Mucosa of stomach (tissue), 1 donor: ENCODE data around the gene SPATA12.

ENCODE experiments used
- H3K27me3 ChIP-seq: one replicate; pipeline ENCODE4 v1.7.0; 2013; ENCODE audit warnings: mild to moderate bottlenecking, low read length; ENCODE audit not compliant: control insufficient read depth, insufficient read depth
- H3K36me3 ChIP-seq: one replicate; pipeline ENCODE4 v1.7.0; 2013; ENCODE audit warnings: low read length; ENCODE audit not compliant: control insufficient read depth, insufficient read depth
- H3K4me1 ChIP-seq: one replicate; pipeline ENCODE4 v1.7.0; 2013; ENCODE audit warnings: mild to moderate bottlenecking, low read length; ENCODE audit not compliant: control insufficient read depth, insufficient read depth
- H3K4me3 ChIP-seq: one replicate; pipeline ENCODE4 v1.7.0; 2013; ENCODE audit warnings: low read length
- H3K9ac ChIP-seq: one replicate; pipeline ENCODE4 v1.7.0; 2013; ENCODE audit warnings: mild to moderate bottlenecking, low read length, moderate library complexity
- H3K9me3 ChIP-seq: one replicate; pipeline ENCODE4 v1.7.0; 2013; ENCODE audit warnings: mild to moderate bottlenecking, low read length, moderate library complexity; ENCODE audit not compliant: control insufficient read depth
- donor health status: Pancreatic carcinoma.

The SPATA12 gene, protein sequence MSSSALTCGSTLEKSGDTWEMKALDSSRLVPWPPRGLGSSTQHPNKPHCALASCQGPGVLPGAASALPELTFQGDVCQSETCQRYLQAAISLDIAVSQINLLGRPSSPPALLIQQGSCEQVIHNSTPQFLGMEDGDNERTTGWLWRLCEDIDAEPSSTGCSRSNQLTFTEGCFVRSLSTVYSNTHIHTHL

DNA sequence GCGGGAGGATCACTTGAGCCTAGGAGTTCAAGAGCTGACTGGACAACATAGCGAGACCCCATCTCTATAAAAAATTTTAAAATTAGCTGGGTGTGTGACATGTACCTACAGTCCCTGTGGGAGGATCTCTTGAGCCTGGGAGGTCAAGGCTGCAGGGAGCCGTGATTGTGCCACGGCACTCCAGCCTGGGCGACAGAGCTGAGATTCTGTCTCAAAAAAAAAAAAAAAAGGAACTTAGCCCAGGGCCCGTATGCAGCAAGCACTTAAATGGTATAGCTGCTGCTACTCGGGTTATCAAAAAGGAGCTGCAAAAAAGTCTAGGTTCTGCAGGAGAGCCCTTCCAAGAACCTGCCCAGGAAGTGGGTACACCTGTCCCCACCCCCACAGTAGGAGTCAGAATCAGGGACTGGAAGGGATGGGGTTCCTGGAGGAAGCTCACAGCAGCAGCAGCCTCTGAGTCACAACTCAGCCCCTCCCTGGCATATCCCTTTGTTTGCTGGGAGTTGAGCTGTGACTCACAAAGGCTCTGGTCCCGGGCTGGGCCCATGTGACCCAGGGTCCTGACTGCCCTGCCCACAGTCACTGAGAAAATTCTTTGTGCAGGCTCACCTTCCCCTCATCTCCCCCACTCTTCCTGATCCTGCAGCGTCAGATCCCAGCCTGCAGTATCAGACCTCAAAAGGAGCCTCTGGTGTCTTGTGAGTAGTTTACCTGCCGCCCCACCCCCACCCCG lies at the start of gene SPATA12:
Gene SPATA12, plus strand, starts transcription at position 576 of the 733 bp plus-strand sequence. CDS start 13,031 bp downstream, outside the sequence.
- peaks cover 31% of the 10 kb centered on the region for H3K4me1 ChIP-seq
- H3K9ac ChIP-seq: peak within 1 kb of the TSS; percentile 50
- H3K27me3 ChIP-seq: no peaks in the 10 kb centered on the region
- H3K4me3 ChIP-seq: no peak within 1 kb of the TSS
- H3K9me3 ChIP-seq: no peaks in the 10 kb centered on the region
- H3K36me3 ChIP-seq: no peaks in the 10 kb centered on the region

DNA sequence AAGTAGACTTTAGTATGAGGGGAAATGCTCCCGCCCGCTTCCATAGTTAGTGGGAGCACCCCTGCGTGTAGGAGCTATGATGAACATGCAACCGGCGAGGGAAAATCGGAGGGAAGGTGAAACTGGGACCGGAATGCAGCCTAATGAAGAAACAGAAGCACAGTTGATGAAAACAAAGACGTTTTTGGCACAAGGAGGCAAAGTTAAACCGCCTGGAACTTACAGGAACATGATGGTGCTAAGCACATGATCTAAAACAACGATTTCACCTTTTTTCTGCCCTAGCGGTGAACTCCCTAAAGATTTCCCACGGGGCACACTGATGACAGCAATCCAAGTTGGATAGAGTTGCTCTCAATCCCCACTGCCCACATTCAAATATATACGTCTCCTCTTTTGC lies 49.4 kb upstream of the SPATA12 start:
- Histone ChIP-seq H3K9me3 (no peaks in the 10 kb centered on the region), H3K36me3 (no peaks in the 10 kb centered on the region), H3K4me3 (no peak overlapping the region), H3K4me1 (peaks cover 37% of the 10 kb centered on the region), H3K9ac (no peak overlapping the region), H3K27me3 (no peaks in the 10 kb centered on the region)

DNA sequence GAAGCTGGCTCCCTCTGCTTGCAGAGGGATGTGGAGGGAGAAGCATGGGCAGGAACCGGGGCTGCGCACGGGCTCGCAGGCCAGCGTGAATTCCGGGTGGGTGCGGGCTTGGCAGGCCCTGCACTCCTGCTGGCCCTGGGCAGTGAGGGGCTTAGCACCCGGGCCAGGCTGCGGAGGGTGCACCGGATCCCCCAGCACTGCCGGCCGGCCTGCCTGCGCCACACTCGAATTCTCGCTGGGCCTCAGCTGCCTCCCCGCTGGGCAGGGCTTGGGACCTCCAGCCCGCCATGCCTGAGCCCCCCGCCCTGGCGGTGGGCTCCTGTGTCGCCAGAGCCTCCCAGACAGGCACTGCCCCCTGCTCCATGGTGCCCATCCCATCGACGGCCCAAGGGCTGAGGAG lies 47.6 kb upstream of the SPATA12 start:
- no peaks in the 10 kb centered on the region for H3K9me3 ChIP-seq
- no peaks in the 10 kb centered on the region for H3K27me3 ChIP-seq
- peaks cover 20% of the 10 kb centered on the region for H3K4me1 ChIP-seq
- H3K9ac ChIP-seq: no peak overlapping the region
- H3K36me3 ChIP-seq: no peaks in the 10 kb centered on the region
- no peak overlapping the region for H3K4me3 ChIP-seq

DNA sequence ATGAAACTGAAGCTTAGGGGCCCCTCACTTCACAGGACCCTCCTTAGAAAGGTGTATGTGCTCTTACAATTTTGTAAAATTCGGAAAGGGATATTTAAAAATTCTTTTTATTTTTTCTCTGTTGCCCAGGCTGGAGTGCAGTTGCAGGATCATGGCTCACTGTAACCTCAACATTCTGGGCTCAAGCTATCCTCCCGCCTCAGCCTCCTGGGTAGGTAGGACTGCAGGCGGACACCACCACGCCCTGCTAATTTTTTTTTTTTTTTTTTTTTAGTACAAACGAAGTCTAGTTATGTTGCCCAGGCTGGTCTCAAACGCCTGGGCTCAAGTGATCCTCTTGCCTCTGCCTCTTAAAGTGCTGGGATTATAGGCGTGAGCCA lies 45.1 kb upstream of the SPATA12 start:
- H3K4me3 ChIP-seq: no peak overlapping the region
- peaks cover 9% of the 10 kb centered on the region for H3K4me1 ChIP-seq
- peak overlapping the region; percentile 8 for H3K9ac ChIP-seq
- H3K27me3 ChIP-seq: no peaks in the 10 kb centered on the region
- no peaks in the 10 kb centered on the region for H3K9me3 ChIP-seq
- no peaks in the 10 kb centered on the region for H3K36me3 ChIP-seq

DNA sequence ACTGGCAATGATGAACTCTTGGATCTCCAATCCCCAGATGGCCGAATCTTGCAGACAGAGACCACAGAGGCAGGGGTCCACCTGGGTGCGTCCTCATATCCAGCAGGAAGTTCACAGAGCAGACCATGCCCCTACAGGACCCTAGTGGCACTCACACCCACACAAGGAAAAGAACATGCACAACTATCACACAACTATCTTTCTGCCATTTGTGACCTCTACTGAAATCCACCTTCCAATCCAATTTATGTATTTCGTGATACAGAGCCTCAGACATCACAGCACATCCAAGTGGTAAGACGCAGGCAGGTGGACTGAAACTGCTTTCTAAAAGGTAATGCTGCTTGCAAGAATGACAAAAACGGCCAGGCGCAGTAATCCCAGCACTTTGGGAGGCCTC lies 44.6 kb upstream of the SPATA12 start:
- Histone ChIP-seq H3K36me3 (no peaks in the 10 kb centered on the region), H3K4me1 (peaks cover 9% of the 10 kb centered on the region), H3K9me3 (no peaks in the 10 kb centered on the region), H3K9ac (no peak overlapping the region), H3K27me3 (no peaks in the 10 kb centered on the region), H3K4me3 (no peak overlapping the region)

DNA sequence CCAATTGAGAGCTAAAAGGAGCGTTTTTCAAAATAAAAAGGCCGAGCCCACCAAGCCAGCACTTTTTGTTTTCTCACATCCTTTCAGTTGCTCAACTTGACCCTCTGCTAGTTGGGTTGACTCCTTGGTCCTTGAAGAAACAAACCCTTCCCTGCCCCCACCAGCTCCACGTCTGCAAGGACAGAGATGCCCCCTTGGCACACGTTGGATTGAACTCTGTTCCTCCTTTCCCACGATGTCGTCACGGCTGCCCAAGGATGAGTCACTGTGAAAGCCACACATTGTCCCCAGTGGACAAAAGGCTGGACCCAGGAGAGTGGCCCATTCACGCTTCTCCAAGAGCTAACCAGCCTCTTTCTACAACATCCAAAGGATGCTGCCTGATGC lies 43.0 kb upstream of the SPATA12 start:
- Histone ChIP-seq H3K36me3 (no peaks in the 10 kb centered on the region), H3K9ac (no peak overlapping the region), H3K27me3 (no peaks in the 10 kb centered on the region), H3K4me1 (peaks cover 9% of the 10 kb centered on the region), H3K9me3 (no peaks in the 10 kb centered on the region), H3K4me3 (no peak overlapping the region)

DNA sequence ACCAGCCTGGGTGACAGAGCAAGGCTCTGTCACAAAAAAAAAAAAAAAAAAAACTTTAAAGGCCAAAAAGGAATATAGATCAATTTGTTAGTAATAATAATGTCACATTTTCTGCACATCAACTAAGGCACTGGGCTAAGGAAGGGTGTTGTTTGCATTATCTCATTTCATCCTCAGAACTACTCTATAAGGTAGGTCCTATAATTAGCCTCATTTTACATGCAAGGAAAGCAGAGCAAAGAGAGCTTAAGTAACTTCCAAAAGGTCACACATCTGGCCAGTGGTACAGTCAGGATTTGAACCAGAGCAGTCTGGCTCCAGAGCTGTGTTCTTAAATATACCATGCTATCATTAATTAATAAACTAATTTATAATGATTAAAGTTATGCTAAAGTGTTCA lies 42.2 kb upstream of the SPATA12 start:
- H3K9me3 ChIP-seq: no peaks in the 10 kb centered on the region
- no peaks in the 10 kb centered on the region for H3K36me3 ChIP-seq
- H3K9ac ChIP-seq: no peak overlapping the region
- no peaks in the 10 kb centered on the region for H3K27me3 ChIP-seq
- H3K4me1 ChIP-seq: peaks cover 9% of the 10 kb centered on the region
- no peak overlapping the region for H3K4me3 ChIP-seq

DNA sequence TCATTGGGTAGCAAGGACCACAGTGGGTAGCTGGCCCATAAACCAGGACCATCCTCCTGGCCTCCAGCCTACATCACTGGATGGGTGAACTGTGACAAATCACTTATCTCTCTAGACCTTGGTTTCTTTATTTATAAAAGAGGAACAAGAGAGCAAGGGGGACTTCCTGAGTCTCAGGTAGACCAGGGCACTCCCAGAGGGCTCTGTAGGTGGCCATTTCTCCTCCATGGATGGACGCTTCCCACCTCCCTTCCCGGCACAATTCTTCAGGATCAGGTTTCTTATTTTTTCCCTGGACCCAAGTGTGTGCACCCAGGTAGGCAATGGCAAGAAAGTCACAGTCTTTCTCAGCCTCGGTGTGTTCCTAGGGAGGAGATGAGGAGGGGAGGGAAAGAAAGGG lies 41.4 kb upstream of the SPATA12 start:
- Histone ChIP-seq H3K27me3 (no peaks in the 10 kb centered on the region), H3K4me3 (no peak overlapping the region), H3K9me3 (no peaks in the 10 kb centered on the region), H3K36me3 (no peaks in the 10 kb centered on the region), H3K9ac (no peak overlapping the region), H3K4me1 (peaks cover 9% of the 10 kb centered on the region)

DNA sequence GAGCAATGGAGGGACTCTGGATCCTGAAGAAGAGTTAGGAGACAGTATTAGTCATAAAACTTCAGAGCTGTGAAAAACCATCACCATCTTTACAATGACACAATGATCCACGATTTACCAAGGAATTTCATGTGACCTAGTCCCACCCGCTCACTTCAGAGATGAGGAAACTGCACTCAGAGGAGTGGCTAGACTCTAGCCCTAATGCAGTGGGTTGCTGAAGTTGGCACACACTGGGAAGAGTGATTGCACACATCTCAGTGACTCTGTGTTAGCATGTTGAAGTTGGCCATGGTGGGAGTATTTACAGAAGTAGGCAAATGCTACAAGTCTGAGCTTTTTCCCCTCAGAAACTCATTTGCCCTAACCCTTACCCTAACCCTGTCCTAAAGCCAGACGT lies 35.2 kb upstream of the SPATA12 start:
- H3K36me3 ChIP-seq: no peaks in the 10 kb centered on the region
- H3K9ac ChIP-seq: no peak overlapping the region
- no peak overlapping the region for H3K4me3 ChIP-seq
- H3K4me1 ChIP-seq: no peaks in the 10 kb centered on the region
- H3K9me3 ChIP-seq: no peaks in the 10 kb centered on the region
- no peaks in the 10 kb centered on the region for H3K27me3 ChIP-seq

DNA sequence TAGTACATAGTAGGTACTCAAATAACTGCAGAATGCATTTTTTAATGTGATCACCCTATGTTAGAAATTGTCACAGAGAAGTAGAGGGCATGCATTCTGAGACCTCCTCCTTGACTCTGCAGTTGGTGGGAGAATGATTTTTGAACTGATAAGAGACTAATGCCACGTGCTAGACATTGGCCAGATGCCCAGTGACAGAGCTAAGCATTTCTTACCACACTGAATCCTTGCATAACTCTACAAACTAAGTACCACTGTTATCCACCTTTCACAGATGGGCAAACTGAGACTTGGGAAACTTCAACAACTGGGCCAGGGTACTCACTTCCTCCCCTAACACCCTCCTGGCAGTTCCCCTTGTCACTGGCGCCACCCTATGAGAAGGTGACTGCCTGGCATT lies 33.5 kb upstream of the SPATA12 start:
- H3K9ac ChIP-seq: no peak overlapping the region

DNA sequence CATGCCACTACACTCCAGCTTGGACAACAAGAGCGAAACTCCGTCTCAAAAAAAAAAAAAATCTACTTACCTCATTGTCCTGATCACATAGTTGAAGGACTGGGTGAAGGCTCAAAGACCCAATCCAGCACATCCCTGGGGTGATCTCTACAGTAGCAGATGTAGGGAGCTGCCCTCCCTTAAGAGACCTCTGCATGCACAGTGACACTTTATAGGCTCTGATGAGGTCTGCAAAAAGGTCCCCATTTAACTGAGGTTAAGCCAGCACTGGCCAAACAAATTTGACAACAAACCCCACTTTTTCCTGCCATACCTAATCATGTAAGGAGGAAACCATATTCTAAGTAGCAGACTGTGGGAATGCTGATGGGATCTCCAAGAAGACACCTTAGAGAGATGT lies 31.1 kb upstream of the SPATA12 start:
- Histone ChIP-seq H3K27me3 (no peaks in the 10 kb centered on the region), H3K4me3 (no peak overlapping the region), H3K36me3 (no peaks in the 10 kb centered on the region), H3K4me1 (no peaks in the 10 kb centered on the region), H3K9ac (no peak overlapping the region), H3K9me3 (no peaks in the 10 kb centered on the region)

More for the DNA sequence above, 33.5 kb upstream of the SPATA12 start:
- H3K27me3 ChIP-seq: no peaks in the 10 kb centered on the region
- H3K9me3 ChIP-seq: no peaks in the 10 kb centered on the region
- H3K36me3 ChIP-seq: no peaks in the 10 kb centered on the region
- no peak overlapping the region for H3K4me3 ChIP-seq
- H3K4me1 ChIP-seq: no peaks in the 10 kb centered on the region

DNA sequence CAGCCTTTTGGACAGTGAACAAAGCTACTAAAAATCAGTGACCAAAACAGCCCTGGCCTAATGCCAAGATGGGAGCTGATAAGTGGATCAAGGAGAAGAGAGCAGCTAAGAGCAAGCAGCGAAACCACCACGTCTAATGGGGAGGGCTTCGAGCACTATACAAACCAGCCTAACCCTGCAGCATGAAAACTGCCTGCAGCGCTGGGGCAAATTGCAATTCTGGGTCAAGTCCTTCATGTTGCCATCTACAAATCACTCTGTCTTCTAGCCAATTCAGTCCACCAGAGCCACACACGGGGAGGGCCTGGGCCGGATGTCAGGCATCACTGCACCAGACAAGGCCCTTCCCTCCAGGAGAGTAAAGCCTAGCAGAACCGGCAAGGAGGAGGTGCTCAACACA lies 30.5 kb upstream of the SPATA12 start:
- Histone ChIP-seq H3K4me3 (no peak overlapping the region), H3K27me3 (no peaks in the 10 kb centered on the region), H3K9ac (no peak overlapping the region), H3K4me1 (no peaks in the 10 kb centered on the region), H3K36me3 (no peaks in the 10 kb centered on the region), H3K9me3 (no peaks in the 10 kb centered on the region)
